ENCODE data around the gene SMIM35. TPM values are rescaled to one million over a fixed set of nuclear protein-coding genes. Genes with fewer than 3 reads are reported as not detected.
"Not testable (repeated sequence)": the region's sequence is repeated elsewhere in the genome, so short reads cannot be mapped to it uniquely, and the experiment has no call there.

SMIM35 gene
- polyA plus RNA-seq, 2 donors: 0.01 to 0.02 TPM

GRCh38 chr11:118008271-118008911 is 78.4 kb downstream of the SMIM35 start:
- Histone ChIP-seq H3K27ac (ENCODE audit: low read depth in 2 of 2, low read length in 1 of 2) (peak overlapping the region in 1 of 2 donors; percentile 47), H3K27me3 (ENCODE audit: control insufficient read depth in 1 of 2, insufficient read depth in 2 of 2, low read length in 2 of 2) (no peaks in the 10 kb centered on the region), H3K9me3 (ENCODE audit: control insufficient read depth in 2 of 2, insufficient read depth in 1 of 2, low read depth in 1 of 2, low read length in 1 of 2) (no peaks in the 10 kb centered on the region), H3K36me3 (ENCODE audit: control insufficient read depth in 2 of 2, insufficient read depth in 2 of 2, low read length in 1 of 2) (no peaks in the 10 kb centered on the region), H3K4me3 (ENCODE audit: low read depth in 1 of 2, low read length in 2 of 2) (no peak overlapping the region), H3K4me1 (ENCODE audit: control insufficient read depth in 2 of 2, insufficient read depth in 2 of 2, low read length in 1 of 2) (peaks cover 0 to 22% of the 10 kb centered on the region in 2 donors)
- 76 to 77% methylated on average over 4 of the region's 4 CpGs for WGBS, 2 donors

GRCh38 chr11:118007563-118008270 is 79.0 kb downstream of the SMIM35 start:
- not testable (repeated sequence) for H3K9me3 ChIP-seq (ENCODE audit: control insufficient read depth in 2 of 2, insufficient read depth in 1 of 2, low read depth in 1 of 2, low read length in 1 of 2); H3K27me3 ChIP-seq (ENCODE audit: control insufficient read depth in 1 of 2, insufficient read depth in 2 of 2, low read length in 2 of 2); H3K4me3 ChIP-seq (ENCODE audit: low read depth in 1 of 2, low read length in 2 of 2); H3K36me3 ChIP-seq (ENCODE audit: control insufficient read depth in 2 of 2, insufficient read depth in 2 of 2, low read length in 1 of 2)
- WGBS, 2 donors: 66 to 68% methylated on average over 11 of the region's 11 CpGs
- peak overlapping the region in 1 of 2 donors; percentile 14 for H3K27ac ChIP-seq (ENCODE audit: low read depth in 2 of 2, low read length in 1 of 2)
- H3K4me1 ChIP-seq (ENCODE audit: control insufficient read depth in 2 of 2, insufficient read depth in 2 of 2, low read length in 1 of 2): peaks cover 0 to 22% of the 10 kb centered on the region in 2 donors

- H3K27ac ChIP-seq (ENCODE audit: low read depth in 2 of 2, low read length in 1 of 2): peak overlapping the region in 1 of 2 donors; percentile 30
- no peaks in the 10 kb centered on the region for H3K9me3 ChIP-seq (ENCODE audit: control insufficient read depth in 2 of 2, insufficient read depth in 1 of 2, low read depth in 1 of 2, low read length in 1 of 2)
- peaks cover 0 to 15% of the 10 kb centered on the region in 2 donors for H3K4me1 ChIP-seq (ENCODE audit: control insufficient read depth in 2 of 2, insufficient read depth in 2 of 2, low read length in 1 of 2)
- H3K4me3 ChIP-seq (ENCODE audit: low read depth in 1 of 2, low read length in 2 of 2): no peak overlapping the region
- WGBS, 2 donors: 77 to 81% methylated on average over 5 of the region's 5 CpGs
- H3K36me3 ChIP-seq (ENCODE audit: control insufficient read depth in 2 of 2, insufficient read depth in 2 of 2, low read length in 1 of 2): no peaks in the 10 kb centered on the region
- no peaks in the 10 kb centered on the region for H3K27me3 ChIP-seq (ENCODE audit: control insufficient read depth in 1 of 2, insufficient read depth in 2 of 2, low read length in 2 of 2)
These were observed 79.7 kb downstream of the SMIM35 start for GRCh38 chr11:118007040-118007439.

GRCh38 chr11:118006153-118006534 is 80.6 kb downstream of the SMIM35 start:
- Histone ChIP-seq H3K36me3 (ENCODE audit: control insufficient read depth in 2 of 2, insufficient read depth in 2 of 2, low read length in 1 of 2) (no peaks in the 10 kb centered on the region), H3K9me3 (ENCODE audit: control insufficient read depth in 2 of 2, insufficient read depth in 1 of 2, low read depth in 1 of 2, low read length in 1 of 2) (no peaks in the 10 kb centered on the region), H3K4me1 (ENCODE audit: control insufficient read depth in 2 of 2, insufficient read depth in 2 of 2, low read length in 1 of 2) (peaks cover 0 to 13% of the 10 kb centered on the region in 2 donors), H3K27ac (ENCODE audit: low read depth in 2 of 2, low read length in 1 of 2) (no peak overlapping the region), H3K4me3 (ENCODE audit: low read depth in 1 of 2, low read length in 2 of 2) (no peak overlapping the region), H3K27me3 (ENCODE audit: control insufficient read depth in 1 of 2, insufficient read depth in 2 of 2, low read length in 2 of 2) (no peaks in the 10 kb centered on the region)
- 88 to 89% methylated on average over 4 of the region's 4 CpGs for WGBS, 2 donors

- H3K9me3 ChIP-seq (ENCODE audit: control insufficient read depth in 2 of 2, insufficient read depth in 1 of 2, low read depth in 1 of 2, low read length in 1 of 2): no peaks in the 10 kb centered on the region
- H3K27me3 ChIP-seq (ENCODE audit: control insufficient read depth in 1 of 2, insufficient read depth in 2 of 2, low read length in 2 of 2): no peaks in the 10 kb centered on the region
- no peaks in the 10 kb centered on the region for H3K36me3 ChIP-seq (ENCODE audit: control insufficient read depth in 2 of 2, insufficient read depth in 2 of 2, low read length in 1 of 2)
- H3K4me3 ChIP-seq (ENCODE audit: low read depth in 1 of 2, low read length in 2 of 2): no peak overlapping the region
- WGBS, 2 donors: 91 to 92% methylated on average over 12 of the region's 12 CpGs
- peaks cover 0 to 9% of the 10 kb centered on the region in 2 donors for H3K4me1 ChIP-seq (ENCODE audit: control insufficient read depth in 2 of 2, insufficient read depth in 2 of 2, low read length in 1 of 2)
- H3K27ac ChIP-seq (ENCODE audit: low read depth in 2 of 2, low read length in 1 of 2): no peak overlapping the region
These were observed 81.3 kb downstream of the SMIM35 start for GRCh38 chr11:118005224-118006152.

GRCh38 chr11:118004543-118005223 is 82.1 kb downstream of the SMIM35 start:
- H3K27ac ChIP-seq (ENCODE audit: low read depth in 2 of 2, low read length in 1 of 2): no peak overlapping the region

GRCh38 chr11:118003456-118003855 is 83.3 kb downstream of the SMIM35 start:
- H3K36me3 ChIP-seq (ENCODE audit: control insufficient read depth in 2 of 2, insufficient read depth in 2 of 2, low read length in 1 of 2): peaks cover 0 to 6% of the 10 kb centered on the region in 2 donors
- no peak overlapping the region for H3K27ac ChIP-seq (ENCODE audit: low read depth in 2 of 2, low read length in 1 of 2)
- WGBS, 2 donors: 66 to 70% methylated on average over 4 of the region's 4 CpGs
- H3K9me3 ChIP-seq (ENCODE audit: control insufficient read depth in 2 of 2, insufficient read depth in 1 of 2, low read depth in 1 of 2, low read length in 1 of 2): no peaks in the 10 kb centered on the region
- no peak overlapping the region for H3K4me3 ChIP-seq (ENCODE audit: low read depth in 1 of 2, low read length in 2 of 2)
- no peaks in the 10 kb centered on the region for H3K27me3 ChIP-seq (ENCODE audit: control insufficient read depth in 1 of 2, insufficient read depth in 2 of 2, low read length in 2 of 2)
- peaks cover 0 to 7% of the 10 kb centered on the region in 2 donors for H3K4me1 ChIP-seq (ENCODE audit: control insufficient read depth in 2 of 2, insufficient read depth in 2 of 2, low read length in 1 of 2)

More at GRCh38 chr11:118004543-118005223, 82.1 kb downstream of the SMIM35 start:
- no peaks in the 10 kb centered on the region for H3K9me3 ChIP-seq (ENCODE audit: control insufficient read depth in 2 of 2, insufficient read depth in 1 of 2, low read depth in 1 of 2, low read length in 1 of 2)
- WGBS, 2 donors: 90 to 92% methylated on average over 7 of the region's 7 CpGs
- H3K4me1 ChIP-seq (ENCODE audit: control insufficient read depth in 2 of 2, insufficient read depth in 2 of 2, low read length in 1 of 2): peaks cover 0 to 7% of the 10 kb centered on the region in 2 donors
- no peaks in the 10 kb centered on the region for H3K36me3 ChIP-seq (ENCODE audit: control insufficient read depth in 2 of 2, insufficient read depth in 2 of 2, low read length in 1 of 2)
- H3K27me3 ChIP-seq (ENCODE audit: control insufficient read depth in 1 of 2, insufficient read depth in 2 of 2, low read length in 2 of 2): no peaks in the 10 kb centered on the region
- no peak overlapping the region for H3K4me3 ChIP-seq (ENCODE audit: low read depth in 1 of 2, low read length in 2 of 2)

- peaks cover 0 to 6% of the 10 kb centered on the region in 2 donors for H3K36me3 ChIP-seq (ENCODE audit: control insufficient read depth in 2 of 2, insufficient read depth in 2 of 2, low read length in 1 of 2)
- no peaks in the 10 kb centered on the region for H3K9me3 ChIP-seq (ENCODE audit: control insufficient read depth in 2 of 2, insufficient read depth in 1 of 2, low read depth in 1 of 2, low read length in 1 of 2)
- 59 to 64% methylated on average over 7 of the region's 7 CpGs for WGBS, 2 donors
- peak overlapping the region; percentile 66 to 78 for H3K27ac ChIP-seq (ENCODE audit: low read depth in 2 of 2, low read length in 1 of 2)
- no peak overlapping the region for H3K4me3 ChIP-seq (ENCODE audit: low read depth in 1 of 2, low read length in 2 of 2)
- H3K27me3 ChIP-seq (ENCODE audit: control insufficient read depth in 1 of 2, insufficient read depth in 2 of 2, low read length in 2 of 2): no peaks in the 10 kb centered on the region
- peaks cover 0 to 7% of the 10 kb centered on the region in 2 donors for H3K4me1 ChIP-seq (ENCODE audit: control insufficient read depth in 2 of 2, insufficient read depth in 2 of 2, low read length in 1 of 2)
These were observed 84.0 kb downstream of the SMIM35 start for GRCh38 chr11:118002541-118003423.

Measured in esophagus (tissue), 2 donors.